T-cell (primary cell): ENCODE measurements around the gene SOS1. TPM values are rescaled to one million over a fixed set of nuclear protein-coding genes. Genes with fewer than 3 reads are reported as not detected.
"Not testable (repeated sequence)": the region's sequence is repeated elsewhere in the genome, so short reads cannot be mapped to it uniquely, and the experiment has no call there.

Experiments used
- ATAC-seq, 4 experiments: fragments of 200-7000 bp in 3 of 4; fragments of 150-1000 bp in 1 of 4; cut with Tn5 transposase; replicated peaks in 1 of 4; 1 replicate in 3 of 4; 2 replicates in 1 of 4; pipeline ENCODE4 v1.10.0; 2021; ENCODE audit warnings: moderate library complexity in 3 of 4, mild to moderate bottlenecking in 2 of 4, moderate number of reproducible peaks in 1 of 4
- CTCF ChIA-PET, 2 donors: fragments of 300-600 bp; sonication (Branson Sonifier 250); formaldehyde crosslinking; loops; one replicate each; lab custom pipeline; 2022; ENCODE audit warnings: antibody characterized with exemption in 2 of 2; lab: Charles Lee
- POLR2A ChIA-PET, 2 donors: fragments of 300-600 bp; sonication (Branson Sonifier 250); formaldehyde crosslinking; loops; one replicate each; lab custom pipeline; 2022; ENCODE audit warnings: antibody characterized with exemption in 2 of 2; lab: Charles Lee
- DNase-seq, 35 experiments: peaks; one replicate each; pipeline versions ENCODE4 v3.0.0 to v3.0.0-alpha.2; 2013 to 2023
- H3K27ac ChIP-seq: one replicate; pipeline ENCODE4 v1.5.1; 2013; ENCODE audit warnings: low read length
- H3K27me3 ChIP-seq, 2 experiments: replicated peaks in 1 of 2; 1 replicate in 1 of 2; 2 replicates in 1 of 2; pipeline versions ENCODE4 v1.6.1 to v1.7.0; 2013; ENCODE audit warnings: low read length in 1 of 2, mixed read lengths in 1 of 2; ENCODE audit not compliant: control insufficient read depth in 2 of 2, insufficient read depth in 2 of 2; ENCODE audit errors: extremely low read depth in 1 of 2
- H3K36me3 ChIP-seq, 2 donors: 1 replicate in 1 of 2; 2 replicates in 1 of 2; pipeline versions ENCODE4 v1.6.1 to v1.7.0; 2013; ENCODE audit warnings: low read length in 1 of 2; ENCODE audit not compliant: control insufficient read depth in 2 of 2, insufficient read depth in 1 of 2; ENCODE audit errors: extremely low read depth in 1 of 2
- H3K4me1 ChIP-seq, 2 experiments: 1 replicate in 1 of 2; 2 replicates in 1 of 2; pipeline versions ENCODE4 v1.6.1 to v1.7.0; 2013; ENCODE audit warnings: low read length in 2 of 2, mixed read lengths in 1 of 2; ENCODE audit not compliant: insufficient read depth in 2 of 2, control insufficient read depth in 1 of 2; ENCODE audit errors: extremely low read depth in 1 of 2
- H3K4me3 ChIP-seq, 2 donors: 1 replicate in 1 of 2; 2 replicates in 1 of 2; pipeline versions ENCODE4 v1.5.1 to v1.7.0; 2013; ENCODE audit warnings: mild to moderate bottlenecking in 2 of 2, low read length in 1 of 2, moderate library complexity in 1 of 2; ENCODE audit not compliant: control insufficient read depth in 1 of 2; ENCODE audit errors: extremely low read depth in 1 of 2
- H3K9me3 ChIP-seq: 2 replicates; pipeline ENCODE4 v1.7.0; 2013
- H3K27ac Mint-ChIP-seq, 2 donors: one replicate each; pipeline ENCODE4 v1.8.0; 2020 to 2021; ENCODE audit warnings: mild to moderate bottlenecking in 2 of 2, mixed read lengths in 2 of 2
- H3K27me3 Mint-ChIP-seq, 2 donors: one replicate each; pipeline ENCODE4 v1.8.0; 2021 to 2022; ENCODE audit warnings: mixed read lengths in 2 of 2
- H3K36me3 Mint-ChIP-seq: one replicate; pipeline ENCODE4 v1.8.0; 2021; ENCODE audit warnings: mixed read lengths
- H3K4me1 Mint-ChIP-seq, 3 donors: one replicate each; pipeline ENCODE4 v1.8.0; 2020 to 2022; ENCODE audit warnings: mixed read lengths in 3 of 3, mild to moderate bottlenecking in 1 of 3
- H3K4me3 Mint-ChIP-seq, 3 donors: one replicate each; pipeline ENCODE4 v1.8.0; 2020 to 2022; ENCODE audit warnings: mild to moderate bottlenecking in 3 of 3, mixed read lengths in 3 of 3, moderate library complexity in 3 of 3
- H3K9me3 Mint-ChIP-seq, 3 donors: one replicate each; pipeline ENCODE4 v1.8.0; 2020 to 2022; ENCODE audit warnings: mixed read lengths in 3 of 3
- WGBS: methylation state at CpG from one replicate; pipeline ENCODE4 v1.1.5; 2013; ENCODE audit warnings: missing lambda C conversion rate; ENCODE audit not compliant: insufficient coverage; 5-methylcytosine and 5-hydroxymethylcytosine counted together
- total RNA-seq, 35 experiments: library from RNA in 6 of 35; stranded (reverse) in 6 of 35; fragments of 120-200 nt in 1 of 35; gene quantifications; one replicate each; pipeline versions ENCODE4 v1.2.1 to v1.2.4 and lab custom pipeline; 2013 to 2026

SOS1 gene
- total RNA-seq, 5 donors from 2014 or later (not counting 1 experiment from before 2014, with no cell fraction given), result 44.3 to 138 (median 82.9) TPM

- CTCF ChIA-PET, H3K4me1 Mint-ChIP-seq, POLR2A ChIA-PET: not testable (repeated sequence)
Observed at GRCh38 chr2:39052665-39053064, 68.2 kb downstream of the SOS1 start.

GRCh38 chr2:39050109-39050508, 70.7 kb downstream of the SOS1 start:
- Histone ChIP-seq H3K27ac (no peak overlapping the region), H3K9me3 (no peaks in the 10 kb centered on the region), H3K27me3 (no peaks in the 10 kb centered on the region), H3K4me3 (no peak overlapping the region), H3K4me1 (no peaks in the 10 kb centered on the region), H3K36me3 (peaks cover 0 to 29% of the 10 kb centered on the region in 2 donors)
- Mint-ChIP-seq H3K4me1 (peaks cover 0 to 6% (median 0%) of the 10 kb centered on the region in 3 donors), H3K27ac (no peak overlapping the region), H3K36me3 (peaks cover 46% of the 10 kb centered on the region), H3K9me3 (no peaks in the 10 kb centered on the region), H3K4me3 (no peak overlapping the region), H3K27me3 (no peaks in the 10 kb centered on the region)
- DNase-seq (no peak), ATAC-seq (no peak)
- ChIA-PET CTCF (interaction anchor here in 1 of 2 donors (1.2 to 1.3 kb wide), 2 partner anchors 9 to 178 kb away, joined by 4 to 6 read pairs; no protein-coding TSS in a partner anchor), POLR2A (interaction anchor here in 1 of 2 donors (0.7 kb wide), 1 partner anchor 182 kb away, joined by 3 read pairs; no protein-coding TSS in a partner anchor)
- no CpG with 5 or more reads among the region's 1 CpG for WGBS

More at GRCh38 chr2:39052665-39053064, 68.2 kb downstream of the SOS1 start:
- H3K27me3 ChIP-seq, H3K27me3 Mint-ChIP-seq, H3K4me1 ChIP-seq, H3K27ac Mint-ChIP-seq, H3K27ac ChIP-seq, H3K4me3 ChIP-seq, H3K4me3 Mint-ChIP-seq, ATAC-seq, H3K9me3 Mint-ChIP-seq, H3K9me3 ChIP-seq, DNase-seq: not testable (repeated sequence)
- peaks cover 0 to 34% of the 10 kb centered on the region in 2 donors for H3K36me3 ChIP-seq
- WGBS, result 100% methylated on average over 3 of the region's 6 CpGs
- peaks cover 43% of the 10 kb centered on the region for H3K36me3 Mint-ChIP-seq

GRCh38 chr2:39039072-39039471, 81.8 kb downstream of the SOS1 start:
- peaks cover 0 to 6% (median 0%) of the 10 kb centered on the region in 3 donors for H3K4me1 Mint-ChIP-seq
- no peaks in the 10 kb centered on the region for H3K9me3 ChIP-seq
- H3K27ac ChIP-seq, result no peak overlapping the region
- CTCF ChIA-PET, result interaction anchor here (0.6 to 1.0 kb wide), 2 partner anchors 91 to 190 kb away, joined by 3 read pairs; no protein-coding TSS in a partner anchor
- WGBS, result no CpG with 5 or more reads among the region's 2 CpGs
- peaks cover 0 to 7% of the 10 kb centered on the region in 2 donors for H3K36me3 ChIP-seq
- no peak overlapping the region for H3K4me3 Mint-ChIP-seq
- no peaks in the 10 kb centered on the region for H3K27me3 Mint-ChIP-seq
- H3K4me3 ChIP-seq, result no peak overlapping the region
- DNase-seq (no peak), ATAC-seq (no peak)
- H3K36me3 Mint-ChIP-seq, result peaks cover 24% of the 10 kb centered on the region
- no peaks in the 10 kb centered on the region for H3K4me1 ChIP-seq
- H3K27ac Mint-ChIP-seq, result no peak overlapping the region
- no peaks in the 10 kb centered on the region for H3K9me3 Mint-ChIP-seq
- no peaks in the 10 kb centered on the region for H3K27me3 ChIP-seq
- POLR2A ChIA-PET, result interaction anchor here in 1 of 2 donors (0.6 kb wide), 1 partner anchor 203 kb away, joined by 7 read pairs; no protein-coding TSS in a partner anchor

GRCh38 chr2:39033980-39034379, 86.9 kb downstream of the SOS1 start:
- CTCF ChIA-PET, result interaction anchor here (0.6 to 1.7 kb wide), 2 partner anchors 196 to 1957 kb away, joined by 3 to 4 read pairs; no protein-coding TSS in a partner anchor
- H3K27me3 ChIP-seq, result no peaks in the 10 kb centered on the region
- H3K4me3 ChIP-seq, result no peak overlapping the region
- ATAC-seq (no peak), DNase-seq (no peak)
- H3K4me3 Mint-ChIP-seq, result no peak overlapping the region
- H3K36me3 ChIP-seq, result peaks cover 0 to 32% of the 10 kb centered on the region in 2 donors
- H3K9me3 ChIP-seq, result no peaks in the 10 kb centered on the region
- H3K27ac Mint-ChIP-seq, result no peak overlapping the region
- POLR2A ChIA-PET, result no interaction called here
- H3K27ac ChIP-seq, result no peak overlapping the region
- H3K4me1 Mint-ChIP-seq, result peaks cover 0 to 6% (median 0%) of the 10 kb centered on the region in 3 donors
- H3K9me3 Mint-ChIP-seq, result no peaks in the 10 kb centered on the region
- no peaks in the 10 kb centered on the region for H3K27me3 Mint-ChIP-seq
- peaks cover 31% of the 10 kb centered on the region for H3K36me3 Mint-ChIP-seq
- H3K4me1 ChIP-seq, result no peaks in the 10 kb centered on the region

GRCh38 chr2:39027421-39027820, 93.4 kb downstream of the SOS1 start:
- POLR2A ChIA-PET, result no interaction called here
- CTCF ChIA-PET, result no interaction called here
- H3K36me3 Mint-ChIP-seq, result peaks cover 38% of the 10 kb centered on the region

GRCh38 chr2:39024833-39025232, 96.0 kb downstream of the SOS1 start:
- Histone ChIP-seq H3K36me3 (peaks cover 0 to 17% of the 10 kb centered on the region in 2 donors), H3K4me3 (no peak overlapping the region), H3K9me3 (no peaks in the 10 kb centered on the region), H3K27me3 (no peaks in the 10 kb centered on the region), H3K27ac (no peak overlapping the region), H3K4me1 (no peaks in the 10 kb centered on the region)
- DNase-seq (no peak), ATAC-seq (no peak)
- no CpG with 5 or more reads among the region's 4 CpGs for WGBS
- Mint-ChIP-seq H3K27ac (no peak overlapping the region), H3K4me3 (no peak overlapping the region), H3K27me3 (no peaks in the 10 kb centered on the region), H3K9me3 (no peaks in the 10 kb centered on the region), H3K4me1 (peaks cover 0 to 4% (median 0%) of the 10 kb centered on the region in 3 donors), H3K36me3 (peaks cover 30% of the 10 kb centered on the region)
- ChIA-PET POLR2A (interaction anchor here in 1 of 2 donors (0.6 kb wide), 1 partner anchor 89 kb away, joined by 4 read pairs; no protein-coding TSS in a partner anchor), CTCF (interaction anchor here in 1 of 2 donors (0.5 kb wide), 1 partner anchor 243 kb away, joined by 3 read pairs; no protein-coding TSS in a partner anchor)

More at GRCh38 chr2:39027421-39027820, 93.4 kb downstream of the SOS1 start:
- Histone ChIP-seq H3K36me3 (peaks cover 0 to 22% of the 10 kb centered on the region in 2 donors), H3K4me1 (no peaks in the 10 kb centered on the region), H3K4me3 (no peak overlapping the region), H3K9me3 (no peaks in the 10 kb centered on the region), H3K27me3 (no peaks in the 10 kb centered on the region), H3K27ac (no peak overlapping the region)
- Mint-ChIP-seq H3K4me1 (peaks cover 0 to 4% (median 0%) of the 10 kb centered on the region in 3 donors), H3K9me3 (no peaks in the 10 kb centered on the region), H3K27ac (no peak overlapping the region), H3K4me3 (no peak overlapping the region), H3K27me3 (no peaks in the 10 kb centered on the region)
- no peak for DNase-seq
- ATAC-seq, result no peak
